Choroid plexus epithelial cell (primary cell): ENCODE results near the gene TFAP2D.

ENCODE experiments used
- DNase-seq: peaks from one replicate; pipeline ENCODE4 v3.0.0-alpha.2; 2010; ENCODE audit warnings: low read depth
- H3K4me3 ChIP-seq: 2 replicates; pipeline ENCODE4 v1.5.1; 2011; ENCODE audit warnings: low read depth, mild to moderate bottlenecking, control low read depth, low read length, moderate library complexity
- CTCF ChIP-seq: conservative IDR thresholded peaks from 2 replicates; pipeline ENCODE4 v1.5.1; 2011; ENCODE audit warnings: low read depth, mild to moderate bottlenecking, control low read depth, inconsistent platforms, low read length, moderate library complexity

Gene TFAP2D

GRCh38 chr6:50821441-50822077, 108.2 kb downstream of the TFAP2D start:
- H3K4me3 ChIP-seq, result no peak overlapping the region
- no peak for DNase-seq
- TF ChIP-seq CTCF, result no peak

GRCh38 chr6:50822078-50822476, 108.8 kb downstream of the TFAP2D start:
- DNase-seq, result no peak
- no peak overlapping the region for H3K4me3 ChIP-seq
- TF ChIP-seq CTCF, result no peak
